Lung (tissue), 12 donors: ENCODE data around the gene AADACL4. TPM values are rescaled to one million over a fixed set of nuclear protein-coding genes. Genes with fewer than 3 reads are reported as not detected.
"Not testable (repeated sequence)": the region's sequence is repeated elsewhere in the genome, so short reads cannot be mapped to it uniquely, and the experiment has no call there.

Experiments
- ATAC-seq: fragments of 200-7000 bp; cut with Tn5 transposase; one replicate; pipeline ENCODE4 v1.9.1; 2020; ENCODE audit warnings: moderate number of reproducible peaks; ENCODE audit not compliant: insufficient read depth, low FRiP score
- DNase-seq, 3 donors: peaks; one replicate each; pipeline ENCODE4 v3.0.0-alpha.2; 2013 to 2017
- H3K27ac ChIP-seq, 2 donors: one replicate each; pipeline ENCODE4 v1.5.1; 2013; ENCODE audit warnings: mild to moderate bottlenecking in 2 of 2, moderate library complexity in 2 of 2, control low read depth in 1 of 2, inconsistent platforms in 1 of 2, low read depth in 1 of 2, low read length in 1 of 2
- H3K27me3 ChIP-seq, 3 donors: one replicate each; pipeline ENCODE4 v1.5.1; 2013; ENCODE audit warnings: low read length in 2 of 3; ENCODE audit not compliant: control insufficient read depth in 3 of 3, insufficient read depth in 3 of 3
- H3K36me3 ChIP-seq, 4 donors: one replicate each; pipeline ENCODE4 v1.5.1; 2013; ENCODE audit warnings: low read length in 4 of 4, mild to moderate bottlenecking in 1 of 4, moderate library complexity in 1 of 4; ENCODE audit not compliant: control insufficient read depth in 4 of 4, insufficient read depth in 4 of 4
- H3K4me1 ChIP-seq, 5 donors: one replicate each; pipeline ENCODE4 v1.5.1; 2013; ENCODE audit warnings: low read length in 5 of 5, mild to moderate bottlenecking in 2 of 5, moderate library complexity in 1 of 5; ENCODE audit not compliant: control insufficient read depth in 5 of 5, insufficient read depth in 5 of 5
- H3K4me3 ChIP-seq: one replicate; pipeline ENCODE4 v1.5.1; 2013; ENCODE audit warnings: mild to moderate bottlenecking, control low read depth, moderate library complexity
- H3K9ac ChIP-seq, 2 donors: one replicate each; pipeline ENCODE4 v1.5.1; 2013; ENCODE audit warnings: low read length in 2 of 2, control low read depth in 1 of 2; ENCODE audit not compliant: insufficient read depth in 1 of 2
- H3K9me3 ChIP-seq, 4 donors: one replicate each; pipeline ENCODE4 v1.5.1; 2013; ENCODE audit warnings: low read length in 3 of 4, mild to moderate bottlenecking in 1 of 4, moderate library complexity in 1 of 4; ENCODE audit not compliant: control insufficient read depth in 4 of 4, insufficient read depth in 3 of 4
- CTCF ChIP-seq: IDR thresholded peaks from 2 replicates; pipeline ENCODE4 v1.5.1; 2012; ENCODE audit warnings: mild to moderate bottlenecking; ENCODE audit errors: control extremely low read depth, extremely low read depth
- whole genome bisulfite sequencing, 2 donors: extraction: QIAGEN DNeasy Blood & Tissue Kit; methylation state at CpG; one replicate each; pipeline ENCODE4 v1.1.7; 2013; 5-methylcytosine and 5-hydroxymethylcytosine counted together
- polyA plus RNA-seq, 2 donors: library from polyadenylated mRNA; stranded (reverse); fragments of 200-250 nt; gene quantifications; one replicate each; pipeline ENCODE4 v1.2.1, GENCODE V29; 2013
- total RNA-seq, 2 donors: library from RNA; depleted of rRNA in 1 of 2; stranded (reverse); fragments of >200 nt in 1 of 2; gene quantifications; one replicate each; pipeline ENCODE4 v1.2.1, GENCODE V29; 2014 to 2021
- donor health status: control.
- donor health status: control.
- donor health status: Bipolar disorder and iron deficiency.
- donor health status: healthy.
- donor health status: DM: yes; HTN: yes; CAD: no.

The AADACL4 gene
- total and polyA plus RNA-seq, 4 donors, result not detected

GRCh38 chr1:12656575-12656974 is 12.7 kb downstream of the AADACL4 start:
- Histone ChIP-seq H3K9me3 (no peaks in the 10 kb centered on the region), H3K27me3 (no peaks in the 10 kb centered on the region), H3K4me3 (no peak overlapping the region), H3K36me3 (no peaks in the 10 kb centered on the region), H3K4me1 (peaks cover 0 to 3% (median 0%) of the 10 kb centered on the region in 5 donors), H3K27ac (no peak overlapping the region), H3K9ac (no peak overlapping the region)
- DNase-seq (no peak), ATAC-seq (no peak)
- WGBS, 2 donors, result 88% methylated on average over 4 of the region's 4 CpGs
- no peak for TF ChIP-seq CTCF

- Histone ChIP-seq H3K4me1 (peaks cover 0 to 3% (median 0%) of the 10 kb centered on the region in 5 donors), H3K4me3 (no peak overlapping the region), H3K9ac (no peak overlapping the region), H3K9me3 (no peaks in the 10 kb centered on the region), H3K27me3 (no peaks in the 10 kb centered on the region), H3K27ac (no peak overlapping the region), H3K36me3 (no peaks in the 10 kb centered on the region)
- no peak for DNase-seq
- ATAC-seq, result no peak
- 95% methylated on average over 13 of the region's 13 CpGs for WGBS, 2 donors
- TF ChIP-seq CTCF, result no peak
Measured at GRCh38 chr1:12657060-12657884, 13.4 kb downstream of the AADACL4 start.

GRCh38 chr1:12657885-12658512 is 14.1 kb downstream of the AADACL4 start:
- H3K4me3 ChIP-seq, H3K9me3 ChIP-seq, H3K27me3 ChIP-seq, H3K27ac ChIP-seq, H3K36me3 ChIP-seq, DNase-seq, ATAC-seq, H3K4me1 ChIP-seq, H3K9ac ChIP-seq: not testable (repeated sequence)
- WGBS, 2 donors, result 71 to 85% methylated on average over 9 of the region's 9 CpGs
